ENCODE measurements around the gene CRYBG2. TPM values are rescaled to one million over a fixed set of nuclear protein-coding genes. Genes with fewer than 3 reads are reported as not detected.
A peak's percentile ranks its signal among the peaks of the same experiment; 100 is the strongest.

The CRYBG2 gene
- total and polyA plus RNA-seq, 10 of the 15 experiments (the other 5 are each of a cell fraction or from before 2014, with no cell fraction given): 0.03 to 1.2 (median 0.11) TPM; not detected in 4

DNA sequence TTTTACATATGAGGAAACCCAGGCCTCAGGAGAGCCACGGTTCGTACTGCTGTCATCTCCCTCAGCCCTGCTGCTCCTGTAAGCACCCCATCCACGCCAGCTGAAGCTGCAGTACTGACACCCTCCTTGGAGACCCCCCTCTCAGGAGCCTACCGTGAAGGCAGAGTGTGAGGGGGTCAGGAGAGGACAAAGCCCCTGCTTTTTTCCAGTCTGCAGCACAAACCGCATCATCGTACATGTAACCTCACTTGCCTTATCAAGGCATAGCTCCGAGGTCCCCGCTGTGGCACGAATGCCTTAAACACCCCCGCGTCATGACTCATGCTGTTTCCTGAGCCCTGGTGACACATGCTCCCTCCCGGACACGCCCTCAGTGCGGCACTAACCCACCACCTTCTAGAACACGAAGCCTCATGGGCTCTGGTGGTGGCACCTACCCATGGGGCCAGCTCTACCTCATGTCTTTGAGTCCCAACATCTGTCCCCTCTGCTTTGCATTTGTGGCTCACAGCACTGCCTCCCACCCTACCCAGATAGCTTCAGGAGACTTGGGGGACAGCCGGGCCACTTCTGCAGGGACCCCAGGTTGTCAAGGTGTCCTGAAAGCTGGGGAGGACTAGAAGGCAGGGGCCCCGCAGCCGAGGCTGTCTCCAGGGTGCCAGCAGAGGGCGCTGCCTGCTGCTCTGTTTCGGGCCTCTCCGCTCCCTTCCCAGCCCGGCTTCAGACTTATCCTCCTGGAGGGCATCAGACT, 69.2 kb downstream of the CRYBG2 start:
- H3K79me2 ChIP-seq (ENCODE audit: control insufficient read depth, insufficient read depth, low read length): peaks cover 19% of the 10 kb centered on the region
- intact Hi-C loops (cut with micrococcal nuclease; ENCODE audit: unreplicated experiment) (loop anchor here (1.0 to 2.0 kb wide), 3 partner anchors 37 to 132 kb away; no protein-coding TSS in a partner anchor), in situ Hi-C loops (cut with MboI) (loop anchor here (5.0 kb wide), 1 partner anchor 38 kb away; no protein-coding TSS in a partner anchor)
- H3K4me3 ChIP-seq: no peak overlapping the region
- ATAC-seq (peak; percentile 60), FAIRE-seq (peak; percentile 56), DNase-seq (ENCODE audit: low read depth, low spot score) (no peak)
- RAD21 ChIA-PET (ENCODE audit: unreplicated experiment): interaction anchor here (0.6 to 8.7 kb wide), 17 partner anchors 9 to 148 kb away, joined by 3 to 477 read pairs (median 6); partner anchors contain the start of genes CD52, CEP85, DHDDS and UBXN11
- H2AFZ ChIP-seq (ENCODE audit: control insufficient read depth, low read depth, low read length): no peak overlapping the region
- WGBS (ENCODE audit: insufficient coverage, insufficient replicate concordance, low lambda C conversion rate, missing lambda C conversion rate): 16% methylated on average over 22 of the region's 22 CpGs
- CTCF ChIA-PET: interaction anchor here (0.6 to 18.0 kb wide), 27 partner anchors 9 to 357 kb away, joined by 3 to 879 read pairs (median 10); partner anchors contain the start of genes CD52, CEP85, DHDDS and UBXN11
- POLR2A ChIA-PET: interaction anchor here (0.5 to 9.2 kb wide), 5 partner anchors 23 to 148 kb away, joined by 3 to 253 read pairs (median 5); partner anchors contain the start of gene CD52
- 0 out of 2 replicates have a peak overlapping the region, but pooled peaks have one; percentile 22 for H3K4me2 ChIP-seq (ENCODE audit: control insufficient read depth, insufficient read depth)
- H3K9me3 ChIP-seq (replicated peaks; ENCODE audit: control insufficient read depth, insufficient read depth, low read length): no peaks in the 10 kb centered on the region
- H3K4me1 ChIP-seq (ENCODE audit: control insufficient read depth, insufficient read depth, low read length): peaks cover 70% of the 10 kb centered on the region
- no peaks in the 10 kb centered on the region for H4K20me1 ChIP-seq (ENCODE audit: control insufficient read depth, insufficient read depth)
- H3K27ac ChIP-seq (ENCODE audit: control insufficient read depth, insufficient read depth): no peak overlapping the region
- BruUV-seq (replicated peaks): TSS peak; percentile 42
- peaks cover 3 to 4% of the 10 kb centered on the region in 2 experiments; a peak in 2 of 4 replicates for H3K36me3 ChIP-seq (ENCODE audit: control insufficient read depth in 2 of 2, insufficient read depth in 2 of 2, low read length in 1 of 2)
- SMC1A ChIA-PET (ENCODE audit: uncharacterized antibody, unreplicated experiment): interaction anchor here (0.9 to 11.1 kb wide), 16 partner anchors 9 to 148 kb away, joined by 3 to 474 read pairs (median 6); partner anchors contain the start of genes CD52, DHDDS and UBXN11
- H3K9ac ChIP-seq (ENCODE audit: control insufficient read depth, insufficient read depth, low read length): no peak overlapping the region
- no peaks in the 10 kb centered on the region for H3K27me3 ChIP-seq (replicated peaks in 1 of 2; ENCODE audit: control insufficient read depth in 2 of 2, insufficient read depth in 2 of 2, low read length in 1 of 2)
- TF ChIP-seq ESRRA (IDR thresholded peaks at IDR 0.05; ENCODE audit: low read length) (no peak), SMC3 (IDR thresholded peaks at IDR 0.05; ENCODE audit: borderline replicate concordance, low read length) (peak; percentile 93), EP300 (IDR thresholded peaks at IDR 0.05; ENCODE audit: borderline replicate concordance in 1 of 2, control insufficient read depth in 1 of 2, low read depth in 2 of 2, low read length in 2 of 2) (no peak), NRF1 (conservative IDR thresholded peaks at IDR 0.05; ENCODE audit: low read depth, low read length) (no peak), RBBP5 (conservative IDR thresholded peaks at IDR 0.05) (no peak), POU2F2 (IDR thresholded peaks at IDR 0.05; ENCODE audit: borderline replicate concordance, low read depth, low read length) (no peak; the same call in 2 of the 3 replicates), JUND (IDR thresholded peaks at IDR 0.05; ENCODE audit: low read depth, low read length) (peak; percentile 20; the same call in 1 of the 2 replicates), KLF5 (IDR thresholded peaks at IDR 0.05; ENCODE audit: partially characterized antibody) (no peak), PML (IDR thresholded peaks at IDR 0.05; ENCODE audit: low read length) (no peak), BHLHE40 (IDR thresholded peaks at IDR 0.05; ENCODE audit: borderline replicate concordance in 1 of 2, low read depth in 2 of 2, low read length in 1 of 2) (peak in 1 of 2 experiments; percentile 30; a peak in 2 of 4 replicates), BACH1 (IDR thresholded peaks at IDR 0.05; ENCODE audit: borderline replicate concordance) (no peak; the same call in 1 of the 2 replicates), MEF2A (IDR thresholded peaks at IDR 0.05; ENCODE audit: insufficient read depth, low read depth, low read length) (no peak), ZNF274 (IDR thresholded peaks at IDR 0.05; ENCODE audit: insufficient read depth, insufficient read length) (no peak), ZBED1 (IDR thresholded peaks at IDR 0.05; ENCODE audit: borderline replicate concordance) (no peak), MEF2B (IDR thresholded peaks at IDR 0.05; ENCODE audit: partially characterized antibody, poor library complexity, severe bottlenecking) (peak; percentile 37), RAD21 (IDR thresholded peaks at IDR 0.05; ENCODE audit: insufficient read depth, low read depth, low read length) (peak; percentile 84), STAT1 (conservative IDR thresholded peaks at IDR 0.05) (no peak), SRF (IDR thresholded peaks at IDR 0.05; ENCODE audit: low read depth in 2 of 2, low read length in 2 of 2) (peak; percentile 43 to 69; a peak in 2 of 4 replicates), GATAD2B (conservative IDR thresholded peaks at IDR 0.05; ENCODE audit: low read depth) (no peak)
- TF ChIP-seq, protein P1, sequence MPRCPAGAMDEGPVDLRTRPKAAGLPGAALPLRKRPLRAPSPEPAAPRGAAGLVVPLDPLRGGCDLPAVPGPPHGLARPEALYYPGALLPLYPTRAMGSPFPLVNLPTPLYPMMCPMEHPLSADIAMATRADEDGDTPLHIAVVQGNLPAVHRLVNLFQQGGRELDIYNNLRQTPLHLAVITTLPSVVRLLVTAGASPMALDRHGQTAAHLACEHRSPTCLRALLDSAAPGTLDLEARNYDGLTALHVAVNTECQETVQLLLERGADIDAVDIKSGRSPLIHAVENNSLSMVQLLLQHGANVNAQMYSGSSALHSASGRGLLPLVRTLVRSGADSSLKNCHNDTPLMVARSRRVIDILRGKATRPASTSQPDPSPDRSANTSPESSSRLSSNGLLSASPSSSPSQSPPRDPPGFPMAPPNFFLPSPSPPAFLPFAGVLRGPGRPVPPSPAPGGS (IDR thresholded peaks at IDR 0.05; ENCODE audit: borderline replicate concordance, insufficient read depth, low read depth, low read length, poor library complexity, severe bottlenecking): no peak
- TF ChIP-seq, protein P2, sequence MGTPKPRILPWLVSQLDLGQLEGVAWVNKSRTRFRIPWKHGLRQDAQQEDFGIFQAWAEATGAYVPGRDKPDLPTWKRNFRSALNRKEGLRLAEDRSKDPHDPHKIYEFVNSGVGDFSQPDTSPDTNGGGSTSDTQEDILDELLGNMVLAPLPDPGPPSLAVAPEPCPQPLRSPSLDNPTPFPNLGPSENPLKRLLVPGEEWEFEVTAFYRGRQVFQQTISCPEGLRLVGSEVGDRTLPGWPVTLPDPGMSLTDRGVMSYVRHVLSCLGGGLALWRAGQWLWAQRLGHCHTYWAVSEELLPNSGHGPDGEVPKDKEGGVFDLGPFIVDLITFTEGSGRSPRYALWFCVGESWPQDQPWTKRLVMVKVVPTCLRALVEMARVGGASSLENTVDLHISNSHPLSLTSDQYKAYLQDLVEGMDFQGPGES (IDR thresholded peaks at IDR 0.05): no peak

Measured in GM12878 (cell line).